NB4 (cell line): ENCODE results near the gene ATXN7.

Experiments
- MYC ChIP-seq: IDR thresholded peaks from 2 replicates; pipeline ENCODE4 v1.6.1; 2011; ENCODE audit warnings: low read depth, low read length
- POLR2A ChIP-seq: IDR thresholded peaks from 2 replicates; pipeline ENCODE4 v1.6.1; 2011; ENCODE audit warnings: mild to moderate bottlenecking; ENCODE audit not compliant: insufficient read length; ENCODE audit errors: extremely low read depth
- TF ChIP-seq, protein P1 (sequence below): IDR thresholded peaks from one replicate; pipeline ENCODE4 v1.5.1; 2012; ENCODE audit warnings: low read depth, low read length
- TF ChIP-seq, protein P2 (sequence below): IDR thresholded peaks from 2 replicates; pipeline ENCODE4 v1.6.1; 2011; ENCODE audit warnings: low read depth, low read length

- TF ChIP-seq, protein P1, sequence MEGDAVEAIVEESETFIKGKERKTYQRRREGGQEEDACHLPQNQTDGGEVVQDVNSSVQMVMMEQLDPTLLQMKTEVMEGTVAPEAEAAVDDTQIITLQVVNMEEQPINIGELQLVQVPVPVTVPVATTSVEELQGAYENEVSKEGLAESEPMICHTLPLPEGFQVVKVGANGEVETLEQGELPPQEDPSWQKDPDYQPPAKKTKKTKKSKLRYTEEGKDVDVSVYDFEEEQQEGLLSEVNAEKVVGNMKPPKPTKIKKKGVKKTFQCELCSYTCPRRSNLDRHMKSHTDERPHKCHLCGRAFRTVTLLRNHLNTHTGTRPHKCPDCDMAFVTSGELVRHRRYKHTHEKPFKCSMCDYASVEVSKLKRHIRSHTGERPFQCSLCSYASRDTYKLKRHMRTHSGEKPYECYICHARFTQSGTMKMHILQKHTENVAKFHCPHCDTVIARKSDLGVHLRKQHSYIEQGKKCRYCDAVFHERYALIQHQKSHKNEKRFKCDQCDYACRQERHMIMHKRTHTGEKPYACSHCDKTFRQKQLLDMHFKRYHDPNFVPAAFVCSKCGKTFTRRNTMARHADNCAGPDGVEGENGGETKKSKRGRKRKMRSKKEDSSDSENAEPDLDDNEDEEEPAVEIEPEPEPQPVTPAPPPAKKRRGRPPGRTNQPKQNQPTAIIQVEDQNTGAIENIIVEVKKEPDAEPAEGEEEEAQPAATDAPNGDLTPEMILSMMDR, result no peak
- TF ChIP-seq POLR2A (no peak), MYC (no peak)
- TF ChIP-seq, protein P2, sequence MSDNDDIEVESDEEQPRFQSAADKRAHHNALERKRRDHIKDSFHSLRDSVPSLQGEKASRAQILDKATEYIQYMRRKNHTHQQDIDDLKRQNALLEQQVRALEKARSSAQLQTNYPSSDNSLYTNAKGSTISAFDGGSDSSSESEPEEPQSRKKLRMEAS, result no peak
Observed at GRCh38 chr3:64046592-64046991, 182.9 kb downstream of the ATXN7 start.
